Suprapubic skin (tissue), 4 donors: Measurements from ENCODE around the gene ATF7IP.

Experiments
- CTCF ChIP-seq, 2 donors: fragments of 200-600 bp in 1 of 2; fragments of 450-650 bp in 1 of 2; sonication (generic) in 1 of 2; IDR thresholded peaks; one replicate each; pipeline ENCODE4 v1.5.1; 2016 to 2019; ENCODE audit warnings: antibody characterized with exemption in 2 of 2, mild to moderate bottlenecking in 1 of 2, moderate library complexity in 1 of 2
- EP300 ChIP-seq: sonication (generic); formaldehyde crosslinking; IDR thresholded peaks from one replicate; pipeline ENCODE4 v1.6.1; 2017; ENCODE audit warnings: antibody characterized with exemption
- POLR2AphosphoS5 ChIP-seq, 3 donors: sonication (generic); formaldehyde crosslinking; IDR thresholded peaks; one replicate each; pipeline ENCODE4 v1.6.1; 2017; ENCODE audit warnings: antibody characterized with exemption in 3 of 3

- no peak for TF ChIP-seq CTCF (IDR thresholded peaks at IDR 0.05)
- TF ChIP-seq POLR2AphosphoS5 (IDR thresholded peaks at IDR 0.05): no peak
- no peak for TF ChIP-seq EP300
These were observed 78.0 kb downstream of the ATF7IP start for GRCh38 chr12:14443531-14443930.
